ENCODE results near the gene KLRK1.

Gene KLRK1

GRCh38 chr12:10409392-10409791 is 19.6 kb upstream of the KLRK1 start, which contains the start of gene KLRC4:
TSS of gene KLRC4 (minus strand) at chr12:10409757. CDS start at chr12:10409575, 182 bp downstream.
- TF ChIP-seq ZNF266 (tag by site-specific recombination; IDR thresholded peaks at IDR 0.05; ENCODE audit: low read depth) (no peak), TRIM28 (IDR thresholded peaks at IDR 0.05; ENCODE audit: borderline replicate concordance, low read length) (0 out of 2 replicates have a peak, but pooled peaks have one; percentile 31), REST (tag by site-specific recombination; IDR thresholded peaks at IDR 0.05) (no peak), ZSCAN30 (tag by site-specific recombination; IDR thresholded peaks at IDR 0.05) (0 out of 2 replicates have a peak, but pooled peaks have one; percentile 31), ZNF423 (tag by site-specific recombination; IDR thresholded peaks at IDR 0.05) (no peak), FEZF1 (tag by site-specific recombination; IDR thresholded peaks at IDR 0.05) (peak; percentile 51), TSHZ1 (tag by site-specific recombination; IDR thresholded peaks at IDR 0.05; ENCODE audit: borderline replicate concordance) (no peak), ZNF221 (tag by site-specific recombination; IDR thresholded peaks at IDR 0.05; ENCODE audit: borderline replicate concordance) (no peak), ZBTB48 (tag by site-specific recombination; IDR thresholded peaks at IDR 0.05) (peak; percentile 98)
- peaks cover 7% of the 10 kb centered on the region for H3K4me1 ChIP-seq (ENCODE audit: control insufficient read depth, insufficient read depth, low read length)
- no peaks in the 10 kb centered on the region for H3K36me3 ChIP-seq (ENCODE audit: control insufficient read depth in 2 of 2, insufficient read depth in 1 of 2, low read length in 2 of 2)
- no peak within 1 kb of the TSS for H3K4me3 ChIP-seq (ENCODE audit: low read depth, low read length)
- no peaks in the 10 kb centered on the region for H3K9me3 ChIP-seq (ENCODE audit: control insufficient read depth, insufficient read depth, low read depth, low read length)
- H3K27ac ChIP-seq (ENCODE audit: extremely low read depth, low read depth, low read length) = no peak within 1 kb of the TSS
- ChIA-PET CTCF (no interaction called here), POLR2A (no interaction called here)

- H3K27ac ChIP-seq (ENCODE audit: extremely low read depth, low read depth, low read length) = no peak overlapping the region
- TF ChIP-seq ZSCAN30 (tag by site-specific recombination; IDR thresholded peaks at IDR 0.05) (no peak), MEIS1 (CRISPR knock-in tag; IDR thresholded peaks at IDR 0.05; ENCODE audit: borderline replicate concordance) (no peak), ZBTB10 (tag by site-specific recombination; IDR thresholded peaks at IDR 0.05) (no peak), REPIN1 (tag by site-specific recombination; IDR thresholded peaks at IDR 0.05; ENCODE audit: low read depth) (no peak)
- no peaks in the 10 kb centered on the region for H3K9me3 ChIP-seq (ENCODE audit: control insufficient read depth, insufficient read depth, low read depth, low read length)
- CTCF ChIA-PET = no interaction called here
- H3K4me1 ChIP-seq (ENCODE audit: control insufficient read depth, insufficient read depth, low read length) = peaks cover 7% of the 10 kb centered on the region
- no peaks in the 10 kb centered on the region for H3K36me3 ChIP-seq (ENCODE audit: control insufficient read depth in 2 of 2, insufficient read depth in 1 of 2, low read length in 2 of 2)
- no peak overlapping the region for H3K4me3 ChIP-seq (ENCODE audit: low read depth, low read length)
- POLR2A ChIA-PET = no interaction called here
Observed at GRCh38 chr12:10408842-10409241, 19.0 kb upstream of the KLRK1 start.

All from HEK293 (cell line).